ENCODE data around the gene SEMA6B. TPM values are rescaled to one million over a fixed set of nuclear protein-coding genes. Genes with fewer than 3 reads are reported as not detected.
"Not testable (repeated sequence)": the region's sequence is repeated elsewhere in the genome, so short reads cannot be mapped to it uniquely, and the experiment has no call there.

The SEMA6B gene
- total and polyA plus RNA-seq, 2 experiments from 2014 or later = 10.5 to 130 TPM

DNA sequence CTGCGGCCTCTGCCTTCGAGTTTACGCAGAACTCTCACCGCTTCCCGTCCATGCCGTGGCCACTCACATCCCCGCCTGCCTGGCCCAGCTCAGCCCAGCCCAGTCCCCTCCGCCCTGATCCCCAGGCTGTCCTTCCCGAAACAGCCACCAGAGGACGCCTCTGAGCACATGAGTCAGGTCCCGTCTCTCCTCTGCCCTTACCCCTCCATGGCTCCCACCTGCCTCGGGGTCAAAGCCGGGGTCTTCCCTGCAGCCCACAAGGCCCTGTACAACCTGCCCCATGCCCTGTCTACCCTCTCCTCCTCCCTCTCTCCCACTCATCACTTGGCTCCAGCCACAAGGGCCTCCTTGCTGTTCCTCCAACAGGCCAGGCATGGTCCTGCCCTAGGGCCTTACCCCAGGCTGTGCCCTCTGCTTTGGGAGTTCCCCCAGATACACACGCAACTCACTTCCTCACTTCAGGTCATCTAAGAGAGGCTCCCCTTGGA lies 8.1 kb upstream of the SEMA6B start:
- DNase-seq (ENCODE audit: low read depth in 1 of 2, low spot score in 1 of 2) = peak; percentile 50 to 72
- H3K36me3 ChIP-seq = peaks cover 2% of the 10 kb centered on the region
- no peaks in the 10 kb centered on the region for H3K27me3 ChIP-seq
- no peak overlapping the region for H3K4me3 ChIP-seq
- H3K9me3 ChIP-seq (ENCODE audit: low read depth) = no peaks in the 10 kb centered on the region
- H3K4me1 ChIP-seq (ENCODE audit: low read depth) = no peaks in the 10 kb centered on the region
- H3K27ac ChIP-seq = no peak overlapping the region
- TF ChIP-seq, protein P1, sequence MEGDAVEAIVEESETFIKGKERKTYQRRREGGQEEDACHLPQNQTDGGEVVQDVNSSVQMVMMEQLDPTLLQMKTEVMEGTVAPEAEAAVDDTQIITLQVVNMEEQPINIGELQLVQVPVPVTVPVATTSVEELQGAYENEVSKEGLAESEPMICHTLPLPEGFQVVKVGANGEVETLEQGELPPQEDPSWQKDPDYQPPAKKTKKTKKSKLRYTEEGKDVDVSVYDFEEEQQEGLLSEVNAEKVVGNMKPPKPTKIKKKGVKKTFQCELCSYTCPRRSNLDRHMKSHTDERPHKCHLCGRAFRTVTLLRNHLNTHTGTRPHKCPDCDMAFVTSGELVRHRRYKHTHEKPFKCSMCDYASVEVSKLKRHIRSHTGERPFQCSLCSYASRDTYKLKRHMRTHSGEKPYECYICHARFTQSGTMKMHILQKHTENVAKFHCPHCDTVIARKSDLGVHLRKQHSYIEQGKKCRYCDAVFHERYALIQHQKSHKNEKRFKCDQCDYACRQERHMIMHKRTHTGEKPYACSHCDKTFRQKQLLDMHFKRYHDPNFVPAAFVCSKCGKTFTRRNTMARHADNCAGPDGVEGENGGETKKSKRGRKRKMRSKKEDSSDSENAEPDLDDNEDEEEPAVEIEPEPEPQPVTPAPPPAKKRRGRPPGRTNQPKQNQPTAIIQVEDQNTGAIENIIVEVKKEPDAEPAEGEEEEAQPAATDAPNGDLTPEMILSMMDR (IDR thresholded peaks at IDR 0.05; ENCODE audit: low read depth, low read length) = peak; percentile 88

DNA sequence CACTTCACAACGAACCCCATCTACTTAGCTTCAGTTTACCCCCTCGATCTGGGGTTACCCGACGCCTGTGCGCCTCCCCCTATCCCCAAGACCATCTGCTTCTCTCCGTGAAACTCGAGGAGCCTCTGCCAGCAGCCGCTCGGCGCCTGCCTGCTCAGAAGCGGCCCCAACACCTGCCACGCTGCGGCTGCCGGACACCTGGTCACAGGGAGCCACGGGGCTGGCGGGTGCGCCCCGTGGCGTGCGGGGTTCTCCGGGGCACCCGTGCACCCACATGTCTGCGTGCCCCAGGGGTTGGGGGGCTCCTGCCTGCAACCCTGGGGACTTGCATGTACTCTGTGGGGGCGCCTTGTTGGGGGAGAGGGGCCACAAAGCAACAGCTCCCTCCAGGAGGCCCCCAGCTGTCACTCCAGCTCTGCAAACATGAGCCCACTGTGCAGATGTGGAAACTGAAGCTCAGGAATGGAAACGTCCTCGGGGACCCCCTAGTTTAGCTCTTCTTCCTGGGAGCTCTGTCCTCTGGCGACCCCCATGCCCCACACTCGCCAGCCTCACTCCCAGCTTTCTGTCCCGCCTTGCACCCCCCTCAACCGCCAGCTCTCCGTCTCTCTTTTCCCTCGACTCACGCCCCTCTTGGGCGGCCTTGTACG lies 7.0 kb upstream of the SEMA6B start:
- Histone ChIP-seq H3K4me3 (no peak overlapping the region), H3K9me3 (ENCODE audit: low read depth) (no peaks in the 10 kb centered on the region), H3K27ac (no peak overlapping the region), H3K36me3 (no peaks in the 10 kb centered on the region), H3K27me3 (no peaks in the 10 kb centered on the region), H3K4me1 (ENCODE audit: low read depth) (no peaks in the 10 kb centered on the region)
- TF ChIP-seq, protein P1 (IDR thresholded peaks at IDR 0.05; ENCODE audit: low read depth, low read length) = no peak
- DNase-seq (ENCODE audit: low read depth in 1 of 2, low spot score in 1 of 2) = no peak

DNA sequence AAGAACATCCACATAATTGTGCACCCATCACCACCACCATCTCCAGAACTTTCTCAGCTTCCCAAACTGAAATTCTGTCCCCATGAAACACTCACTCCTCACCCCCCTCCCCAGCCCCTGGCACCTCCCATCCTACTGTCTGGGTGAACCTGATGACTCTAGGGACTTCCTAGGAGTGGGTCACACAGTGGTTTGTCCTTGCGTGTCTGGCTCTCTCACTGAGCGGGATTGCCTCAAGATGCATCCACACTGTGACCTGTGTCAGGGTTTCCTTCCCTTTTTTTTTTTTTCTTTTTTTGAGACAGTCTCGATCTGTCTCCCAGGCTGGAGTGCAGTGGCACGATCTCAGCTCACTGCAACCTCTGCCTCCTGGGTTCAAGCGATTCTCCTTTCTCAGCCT lies 4.1 kb upstream of the SEMA6B start:
- not testable (repeated sequence) for DNase-seq (ENCODE audit: low read depth in 1 of 2, low spot score in 1 of 2); H3K4me3 ChIP-seq

DNA sequence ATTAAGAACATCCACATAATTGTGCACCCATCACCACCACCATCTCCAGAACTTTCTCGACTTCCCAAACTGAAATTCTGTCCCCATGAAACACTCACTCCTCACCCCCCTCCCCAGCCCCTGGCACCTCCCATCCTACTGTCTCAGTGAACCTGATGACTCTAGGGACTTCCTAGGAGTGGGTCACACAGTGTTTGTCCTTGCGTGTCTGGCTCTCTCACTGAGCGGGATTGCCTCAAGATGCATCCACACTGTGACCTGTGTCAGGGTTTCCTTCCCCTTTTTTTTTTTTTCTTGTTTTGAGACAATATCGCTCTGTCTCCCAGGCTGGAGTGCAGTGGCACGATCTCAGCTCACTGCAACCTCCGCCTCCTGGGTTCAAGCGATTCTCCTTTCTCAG lies 2.6 kb upstream of the SEMA6B start:
- not testable (repeated sequence) for DNase-seq (ENCODE audit: low read depth in 1 of 2, low spot score in 1 of 2); H3K27ac ChIP-seq; H3K27me3 ChIP-seq; H3K4me1 ChIP-seq (ENCODE audit: low read depth); H3K9me3 ChIP-seq (ENCODE audit: low read depth); H3K4me3 ChIP-seq; H3K36me3 ChIP-seq

More for the DNA sequence above, 4.1 kb upstream of the SEMA6B start:
- H3K36me3 ChIP-seq; H3K27ac ChIP-seq; H3K9me3 ChIP-seq (ENCODE audit: low read depth); H3K4me1 ChIP-seq (ENCODE audit: low read depth); H3K27me3 ChIP-seq: not testable (repeated sequence)

DNA sequence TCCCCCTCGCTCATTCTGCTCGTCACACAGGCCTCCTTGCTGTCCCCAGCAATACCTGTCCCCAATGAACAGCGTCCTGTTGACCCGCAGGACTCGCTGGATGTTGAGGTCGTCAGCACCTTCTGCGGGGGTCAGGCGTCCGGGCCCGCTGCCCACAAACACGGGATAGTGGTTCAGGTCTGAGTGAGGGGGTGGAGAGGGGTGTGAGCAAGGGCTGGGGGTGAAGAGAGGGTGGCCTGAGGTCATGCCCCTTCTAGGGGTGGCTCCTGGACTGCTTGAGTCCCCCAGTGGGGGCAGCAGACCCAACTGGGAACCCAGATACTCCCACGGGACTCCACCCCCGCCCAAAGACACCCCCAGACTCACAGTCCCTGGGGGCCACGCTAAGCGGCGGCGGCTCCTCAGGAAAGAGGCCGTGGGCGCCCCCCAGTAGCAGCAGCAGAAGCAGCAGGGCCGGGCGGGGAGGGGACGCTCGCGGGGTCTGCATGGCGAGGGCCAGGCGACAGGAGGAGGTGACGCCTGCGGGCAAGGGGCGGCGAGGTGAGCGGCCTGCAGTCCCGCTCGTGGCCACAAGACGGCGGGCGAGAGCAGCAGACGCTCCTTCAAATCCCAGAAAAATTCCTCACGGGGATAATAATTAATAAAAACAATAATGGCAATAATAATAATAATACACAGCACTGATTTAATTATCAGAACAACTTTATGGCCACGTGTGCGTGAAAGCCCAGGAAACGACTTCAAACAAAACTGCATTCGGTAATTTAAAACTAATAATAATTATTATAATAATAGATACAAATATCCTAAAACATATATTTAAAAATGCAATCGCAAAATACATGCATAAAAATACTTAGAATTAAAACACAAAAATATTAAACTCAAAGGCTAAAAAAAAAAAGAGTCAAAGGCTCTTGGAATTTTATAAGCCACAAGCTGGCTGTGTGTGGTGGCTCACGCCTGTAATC lies 1.2 kb downstream of the SEMA6B start:
- Histone ChIP-seq H3K4me3 (no peak overlapping the region), H3K27me3 (no peaks in the 10 kb centered on the region), H3K27ac (no peak overlapping the region), H3K9me3 (ENCODE audit: low read depth) (no peaks in the 10 kb centered on the region), H3K36me3 (peaks cover 19% of the 10 kb centered on the region), H3K4me1 (ENCODE audit: low read depth) (no peaks in the 10 kb centered on the region)
- peak; percentile 34 to 50 for DNase-seq (ENCODE audit: low read depth in 1 of 2, low spot score in 1 of 2)
- TF ChIP-seq, protein P1 (IDR thresholded peaks at IDR 0.05; ENCODE audit: low read depth, low read length) = peak; percentile 97

DNA sequence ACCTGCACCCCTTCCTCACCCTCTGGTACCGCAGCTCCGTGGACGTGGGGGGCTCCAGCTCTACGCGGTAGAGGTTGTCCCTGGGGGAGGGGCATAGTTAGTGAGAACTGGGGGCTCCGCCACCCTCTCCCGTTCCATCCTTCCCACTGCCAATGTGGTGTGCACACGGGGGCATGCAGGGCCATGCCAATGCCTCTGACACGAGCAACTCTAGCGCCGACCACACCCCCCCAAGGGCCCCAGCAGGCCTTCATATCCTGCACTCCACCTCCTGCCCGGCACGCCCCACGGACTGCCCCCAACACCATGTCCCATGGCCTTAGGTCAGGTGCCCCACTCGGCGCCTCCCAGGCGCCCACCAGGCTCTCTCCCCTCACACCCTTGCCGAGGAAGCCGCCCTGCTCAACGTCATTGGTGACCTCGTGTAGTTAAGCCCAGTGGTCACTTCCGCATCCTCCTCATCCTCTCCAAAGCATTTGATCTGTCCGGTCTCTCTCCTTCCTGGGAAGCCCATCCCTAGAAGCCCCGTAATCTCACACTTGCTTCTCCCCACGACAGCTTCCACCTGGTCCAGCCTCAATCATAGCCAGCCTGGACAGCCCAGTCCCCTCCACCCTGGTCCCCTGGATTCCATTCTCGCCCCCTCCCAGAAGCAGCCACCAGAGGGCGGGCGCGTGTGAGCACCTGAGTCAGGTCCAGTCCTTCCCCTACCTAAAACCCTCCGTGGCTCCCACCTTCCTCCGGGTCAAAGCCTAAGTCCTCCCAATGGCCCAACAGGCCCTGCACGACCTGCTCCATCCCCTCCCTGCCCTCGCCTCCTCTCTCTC lies 2.1 kb downstream of the SEMA6B start:
- DNase-seq (ENCODE audit: low read depth in 1 of 2, low spot score in 1 of 2) = no peak
- TF ChIP-seq, protein P1 (IDR thresholded peaks at IDR 0.05; ENCODE audit: low read depth, low read length) = peak; percentile 16
- H3K9me3 ChIP-seq (ENCODE audit: low read depth) = no peaks in the 10 kb centered on the region
- peaks cover 28% of the 10 kb centered on the region for H3K36me3 ChIP-seq
- no peaks in the 10 kb centered on the region for H3K4me1 ChIP-seq (ENCODE audit: low read depth)
- no peak overlapping the region for H3K27ac ChIP-seq
- no peaks in the 10 kb centered on the region for H3K27me3 ChIP-seq
- H3K4me3 ChIP-seq = no peak overlapping the region
